NCI-H526 (cell line): ENCODE measurements around the gene RASIP1.
"Not testable (repeated sequence)": the region's sequence is repeated elsewhere in the genome, so short reads cannot be mapped to it uniquely, and the experiment has no call there.

Experiments used
- DNase-seq, 2 experiments: peaks; one replicate each; lab custom pipeline; 2025; lab: John Stamatoyannopoulos, UW

RASIP1 gene

GRCh38 chr19:48735031-48735615 lies 5.3 kb downstream of the RASIP1 start:
- peak; percentile 75 to 87 for DNase-seq

GRCh38 chr19:48734625-48735024 lies 5.8 kb downstream of the RASIP1 start:
- DNase-seq = no peak

DNA sequence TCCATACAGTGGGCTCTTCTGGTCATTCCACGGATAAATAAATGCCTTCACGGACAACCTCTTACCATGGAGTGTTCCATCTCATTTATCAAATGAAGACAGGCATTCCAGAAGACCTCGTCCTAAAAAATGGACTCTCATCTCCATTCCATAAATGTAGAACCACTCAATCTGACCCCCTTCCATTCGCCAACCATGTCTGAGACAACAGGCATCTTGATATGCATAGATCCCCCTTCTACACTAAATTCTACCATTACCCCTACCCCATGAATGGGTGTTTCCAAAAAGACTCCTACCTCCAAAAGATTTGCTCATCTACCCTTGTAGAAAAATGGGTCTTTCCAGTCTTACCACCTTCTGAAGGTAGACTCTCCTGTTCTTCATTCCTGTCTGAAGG lies 9.0 kb downstream of the RASIP1 start:
- no peak for DNase-seq

DNA sequence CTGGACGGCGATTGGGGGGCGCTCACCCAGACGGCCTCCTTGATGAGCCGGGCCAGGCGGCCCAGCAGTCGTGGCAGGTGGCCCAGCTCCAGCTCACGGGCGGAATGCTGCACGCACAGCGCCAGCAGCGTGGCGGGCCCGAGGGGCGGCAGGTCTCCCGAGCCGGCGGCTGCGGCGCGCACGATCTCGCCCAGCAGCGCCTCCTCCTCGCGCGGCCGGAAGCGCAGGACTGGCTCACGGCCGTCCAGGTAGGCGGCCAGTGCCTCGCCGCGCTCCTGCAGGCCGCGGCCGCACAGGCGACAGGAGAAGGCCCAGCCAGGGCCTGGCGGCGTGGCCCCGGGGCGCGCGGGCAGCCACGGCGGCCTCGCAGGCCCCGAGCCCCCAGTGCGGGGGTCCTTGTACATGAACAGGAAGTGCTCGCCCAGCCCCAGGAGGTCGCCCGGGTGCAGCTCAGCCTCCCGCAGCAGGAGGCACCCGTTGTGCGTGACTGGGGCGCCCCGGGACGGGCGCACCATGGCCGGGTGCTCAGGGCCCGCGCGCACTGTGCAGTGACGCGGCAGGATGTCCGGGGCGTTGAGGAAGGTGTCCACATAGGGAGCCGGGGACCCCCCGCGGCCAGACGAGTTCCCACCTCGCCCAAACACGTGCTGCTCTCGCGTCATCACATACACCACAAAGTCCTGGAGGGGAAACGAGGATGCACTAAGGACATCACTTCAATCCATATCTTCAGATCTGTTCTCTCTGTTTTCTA lies 11.3 kb downstream of the RASIP1 start:
- no peak for DNase-seq

- no peak for DNase-seq
Measured at GRCh38 chr19:48726556-48726955, 13.9 kb downstream of the RASIP1 start.

DNA sequence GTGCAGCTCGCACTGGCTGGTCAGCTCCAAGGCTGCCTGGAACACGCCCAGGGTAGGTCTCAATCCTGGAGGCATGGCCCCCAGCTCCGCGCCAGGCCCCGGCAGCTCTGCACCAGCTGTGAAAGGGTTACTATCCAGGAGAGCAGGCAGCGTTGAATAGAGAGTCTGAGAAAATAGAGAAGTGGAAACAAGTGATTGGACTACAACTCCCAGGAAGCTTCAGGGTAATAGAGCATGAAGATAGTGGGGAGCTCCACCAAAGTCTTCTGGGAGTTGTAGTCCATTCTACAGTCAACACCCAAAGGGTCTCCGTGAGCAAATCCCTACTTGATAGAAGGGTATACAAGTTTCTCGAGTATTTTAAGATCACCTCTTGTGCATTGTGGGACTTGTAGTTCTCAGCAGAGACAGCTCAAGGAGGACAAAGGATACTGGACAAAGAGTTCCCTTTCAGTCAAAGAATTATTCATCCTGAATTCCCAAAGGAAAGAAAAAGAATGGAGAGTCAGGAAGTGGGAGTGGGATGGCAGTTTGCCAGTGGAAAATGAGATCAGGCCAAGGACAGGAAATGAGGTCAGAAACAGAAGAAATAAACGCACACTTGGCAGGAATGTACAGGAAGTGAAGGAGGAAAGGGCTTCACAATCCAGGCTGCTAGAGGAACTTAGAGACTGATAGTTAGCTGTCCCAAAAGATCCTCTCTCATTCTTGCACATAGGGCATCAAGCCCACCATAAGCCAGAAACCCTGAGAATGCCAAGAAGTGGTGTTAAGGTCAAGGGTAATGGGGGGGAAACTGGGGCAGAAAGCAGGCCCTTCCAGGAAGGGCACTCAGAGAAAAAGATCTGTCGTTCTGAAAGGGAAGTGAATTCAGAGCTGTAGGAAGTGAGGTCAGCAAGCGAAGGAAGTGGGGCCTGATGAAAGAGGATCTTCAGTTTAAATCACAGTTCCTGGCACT lies 15.3 kb downstream of the RASIP1 start:
- DNase-seq = peak; percentile 33 to 54

DNA sequence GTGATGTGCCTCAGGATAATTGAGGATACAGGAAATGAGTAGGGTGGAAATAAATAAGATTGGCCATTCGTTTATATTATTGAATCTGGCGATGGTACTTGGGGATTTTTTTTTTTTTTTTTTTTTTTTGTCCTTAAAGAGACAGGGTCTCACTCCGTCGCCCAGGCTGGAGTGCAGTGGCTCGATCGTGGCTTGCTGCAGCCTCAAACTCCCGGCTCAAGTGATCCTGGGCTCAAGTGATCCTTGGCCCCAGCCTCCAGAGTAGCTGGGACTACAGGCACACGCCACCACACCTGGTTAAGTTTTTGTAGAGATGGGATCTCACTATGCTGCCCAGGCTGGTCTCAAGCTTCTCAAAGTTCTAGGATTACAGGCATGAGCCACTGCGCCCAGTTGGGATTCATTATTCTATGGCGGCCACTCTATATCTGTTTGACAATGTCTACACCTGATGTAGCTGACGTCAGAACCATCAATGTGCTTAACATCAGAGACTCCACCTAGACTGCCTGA lies 18.2 kb downstream of the RASIP1 start:
- no peak for DNase-seq

DNA sequence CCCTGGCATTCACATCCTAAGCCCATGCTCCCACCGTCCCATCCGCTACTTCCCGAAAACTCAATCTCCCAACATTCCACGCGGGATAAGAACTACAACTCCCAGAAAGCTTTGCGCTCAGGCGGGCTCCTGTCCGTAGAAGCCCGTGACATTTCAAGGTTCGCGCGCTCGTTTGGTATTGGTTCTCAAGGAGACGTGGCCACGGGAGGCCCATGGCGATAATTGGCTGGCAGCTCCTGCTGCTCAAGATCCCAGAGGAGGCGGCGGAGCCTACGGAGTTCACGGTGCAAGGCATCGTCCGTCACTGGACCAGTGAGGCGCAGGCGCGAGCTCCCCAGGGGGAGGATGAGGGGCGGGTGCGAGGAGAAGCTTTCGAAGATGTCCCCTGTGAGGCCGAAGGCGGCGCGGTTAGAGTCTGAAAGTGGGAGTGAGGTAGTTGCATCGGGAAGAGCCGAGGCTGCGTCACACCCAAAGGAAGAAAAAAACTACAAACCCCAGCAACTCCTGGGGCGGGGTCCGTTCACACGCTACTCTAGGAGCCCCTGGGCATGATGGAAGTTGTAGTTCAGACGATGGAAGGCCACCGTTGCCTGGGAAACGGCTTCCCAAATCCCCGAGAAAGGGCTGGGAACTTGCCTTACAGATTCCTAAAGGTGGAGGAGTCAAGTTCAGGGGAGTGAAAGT lies 19.7 kb downstream of the RASIP1 start:
- peak; percentile 97 to 99 for DNase-seq

- DNase-seq = no peak
Measured at GRCh38 chr19:48720251-48720612, 20.2 kb downstream of the RASIP1 start.

GRCh38 chr19:48719263-48720171 lies 20.9 kb downstream of the RASIP1 start, which contains the start of gene MAMSTR:
Gene MAMSTR (minus strand): TSS chr19:48719725. CDS start chr19:48719031, 694 bp downstream.
- no peak for DNase-seq

DNA sequence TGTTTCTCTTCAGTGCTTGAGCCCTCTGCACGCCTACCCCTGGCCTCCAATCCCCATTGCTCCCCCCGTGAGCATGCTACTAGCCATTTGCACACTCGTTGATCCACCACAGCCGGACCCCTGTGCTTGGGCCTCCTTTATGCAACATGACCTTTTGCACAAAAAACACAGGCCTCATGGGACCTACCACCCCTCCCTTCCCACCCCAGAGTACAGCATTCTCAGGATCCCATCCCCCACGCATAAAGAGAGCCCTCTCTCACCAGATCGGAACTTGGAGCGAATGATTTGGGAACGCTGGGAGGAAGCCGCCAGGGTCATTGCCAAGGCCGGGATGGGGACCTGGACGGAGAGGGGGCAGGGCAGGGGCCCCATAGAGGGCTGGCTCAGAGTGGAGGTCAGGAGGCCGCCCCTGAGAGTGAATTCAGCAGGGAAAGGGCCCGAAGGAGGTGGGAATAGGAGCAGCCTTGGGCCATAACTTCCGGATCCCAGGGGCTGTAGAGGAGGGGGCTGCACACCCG lies 21.6 kb downstream of the RASIP1 start:
- no peak for DNase-seq

DNA sequence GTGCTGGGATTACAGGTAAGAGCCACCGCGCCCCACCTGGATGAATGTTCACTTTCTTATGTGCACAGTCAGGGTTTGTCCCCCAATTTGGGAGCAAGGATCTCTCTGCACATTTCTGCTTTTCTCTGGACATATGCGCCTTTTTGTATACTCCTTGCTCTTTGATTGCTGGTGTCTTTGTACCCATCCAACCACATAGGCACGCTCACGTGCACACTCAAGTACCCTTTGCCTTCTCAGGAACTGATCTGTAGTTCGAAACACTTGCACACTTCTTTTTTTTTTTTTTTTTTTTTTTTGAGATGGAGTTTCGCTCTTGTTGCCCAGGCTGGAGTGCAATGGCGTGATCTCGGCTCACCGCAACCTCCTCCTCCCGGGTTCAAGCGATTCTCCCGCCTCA lies 22.3 kb downstream of the RASIP1 start:
- not testable (repeated sequence) for DNase-seq

DNA sequence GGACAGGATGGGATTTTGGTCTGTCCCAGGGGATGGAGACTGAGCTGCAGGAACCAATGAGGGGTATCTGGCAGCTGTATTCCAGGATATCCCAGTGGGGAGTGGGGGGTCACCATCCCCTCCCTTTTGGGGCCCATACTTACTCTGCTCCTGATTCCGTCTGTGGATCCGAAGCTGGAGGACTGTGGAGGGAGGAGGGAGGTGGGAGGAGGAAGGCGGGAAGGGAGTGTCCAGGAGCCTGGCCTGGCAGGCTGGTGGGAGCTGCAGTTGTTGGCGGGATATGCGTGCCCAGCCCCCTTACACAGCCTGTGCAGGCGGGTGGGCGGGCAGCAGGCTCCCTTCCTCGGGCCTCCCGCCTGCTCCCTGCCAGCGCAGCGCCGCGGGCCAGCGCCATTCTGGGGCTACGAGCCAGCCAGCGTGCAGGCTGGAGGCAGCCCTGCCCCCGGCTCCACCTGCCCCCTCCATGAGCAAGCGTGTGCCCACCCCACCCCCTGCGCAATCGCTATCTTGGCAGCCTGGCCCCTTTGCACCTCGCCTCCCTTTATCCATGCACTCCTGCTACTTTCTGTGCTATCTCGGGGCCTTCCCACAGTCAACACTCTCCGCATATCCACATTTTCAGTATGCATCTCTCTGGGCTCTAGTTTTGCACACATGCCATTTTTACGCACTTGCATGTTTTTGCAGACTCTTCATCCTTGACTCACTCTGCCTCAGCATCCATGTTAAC lies 23.7 kb downstream of the RASIP1 start:
- DNase-seq = peak; percentile 17 to 55

DNA sequence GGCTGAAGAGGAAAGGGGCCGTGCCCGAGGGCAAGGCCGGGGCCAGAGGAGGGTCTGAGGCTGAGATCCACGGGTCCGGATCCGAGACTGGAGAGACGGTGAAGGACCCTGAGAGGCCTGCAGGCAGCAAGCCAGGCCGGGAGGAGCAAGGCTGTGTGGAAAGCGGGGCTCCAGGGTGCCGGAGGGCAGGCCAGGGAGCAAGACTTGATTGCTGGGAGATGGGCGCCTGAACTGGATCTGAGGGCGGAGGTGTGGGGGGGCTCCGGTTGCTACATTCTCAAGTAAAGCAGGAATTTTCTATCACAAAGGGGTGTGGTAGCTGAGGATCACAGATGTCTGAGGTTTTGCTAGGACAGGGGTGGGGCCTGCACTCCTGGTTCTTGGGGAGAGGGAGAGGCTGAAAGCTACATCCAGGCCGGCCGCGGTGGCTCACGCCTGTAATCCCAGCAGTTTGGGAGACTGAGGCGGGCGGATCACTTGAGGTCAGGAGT lies 24.7 kb downstream of the RASIP1 start:
- peak in 1 of 2 experiments; percentile 47 for DNase-seq

DNA sequence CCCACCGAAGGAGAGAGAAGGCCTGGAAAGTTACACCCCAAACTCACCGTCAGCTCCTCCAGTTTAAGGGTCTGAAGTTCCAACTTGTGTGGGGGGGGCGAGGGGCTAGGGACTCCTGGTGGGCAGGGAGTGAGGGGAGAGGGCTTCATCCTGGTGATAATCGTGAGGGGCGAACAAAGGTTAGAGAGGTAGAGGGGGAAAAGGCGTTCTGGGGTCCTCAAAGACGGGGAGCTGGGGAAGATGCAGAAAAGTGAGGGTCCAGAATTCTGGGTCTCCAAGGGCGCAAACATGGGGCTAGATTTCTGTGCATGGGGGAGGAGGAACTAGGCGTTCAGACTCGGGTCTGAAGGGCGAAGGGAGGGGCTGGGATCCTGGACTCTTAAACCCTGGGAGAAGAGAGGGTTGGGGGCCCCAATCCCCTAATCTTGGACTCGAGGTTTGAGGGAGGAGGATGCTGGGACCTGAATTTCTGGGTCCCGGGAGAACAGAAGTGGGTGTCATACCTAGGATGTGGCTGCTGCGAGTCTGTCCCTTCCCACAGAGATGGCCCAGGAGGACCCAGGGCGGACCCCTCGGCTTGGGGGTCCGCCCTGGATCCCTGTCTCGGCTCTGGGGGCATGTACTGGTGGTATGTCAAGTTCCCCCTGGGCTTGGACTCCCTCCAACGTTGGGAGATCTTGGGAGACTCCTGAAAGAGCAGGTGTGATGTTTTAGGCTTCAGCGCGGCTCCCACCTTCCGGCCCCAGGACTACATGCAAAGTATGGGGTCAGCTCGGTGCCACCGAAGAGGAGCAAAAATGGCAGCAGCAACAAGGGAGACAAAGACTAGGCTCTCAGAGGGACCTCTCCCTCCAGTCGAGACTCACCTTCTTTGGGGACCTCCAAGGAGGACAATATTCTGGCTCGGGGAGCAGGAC lies 25.4 kb downstream of the RASIP1 start:
- DNase-seq = peak; percentile 44 to 78

DNA sequence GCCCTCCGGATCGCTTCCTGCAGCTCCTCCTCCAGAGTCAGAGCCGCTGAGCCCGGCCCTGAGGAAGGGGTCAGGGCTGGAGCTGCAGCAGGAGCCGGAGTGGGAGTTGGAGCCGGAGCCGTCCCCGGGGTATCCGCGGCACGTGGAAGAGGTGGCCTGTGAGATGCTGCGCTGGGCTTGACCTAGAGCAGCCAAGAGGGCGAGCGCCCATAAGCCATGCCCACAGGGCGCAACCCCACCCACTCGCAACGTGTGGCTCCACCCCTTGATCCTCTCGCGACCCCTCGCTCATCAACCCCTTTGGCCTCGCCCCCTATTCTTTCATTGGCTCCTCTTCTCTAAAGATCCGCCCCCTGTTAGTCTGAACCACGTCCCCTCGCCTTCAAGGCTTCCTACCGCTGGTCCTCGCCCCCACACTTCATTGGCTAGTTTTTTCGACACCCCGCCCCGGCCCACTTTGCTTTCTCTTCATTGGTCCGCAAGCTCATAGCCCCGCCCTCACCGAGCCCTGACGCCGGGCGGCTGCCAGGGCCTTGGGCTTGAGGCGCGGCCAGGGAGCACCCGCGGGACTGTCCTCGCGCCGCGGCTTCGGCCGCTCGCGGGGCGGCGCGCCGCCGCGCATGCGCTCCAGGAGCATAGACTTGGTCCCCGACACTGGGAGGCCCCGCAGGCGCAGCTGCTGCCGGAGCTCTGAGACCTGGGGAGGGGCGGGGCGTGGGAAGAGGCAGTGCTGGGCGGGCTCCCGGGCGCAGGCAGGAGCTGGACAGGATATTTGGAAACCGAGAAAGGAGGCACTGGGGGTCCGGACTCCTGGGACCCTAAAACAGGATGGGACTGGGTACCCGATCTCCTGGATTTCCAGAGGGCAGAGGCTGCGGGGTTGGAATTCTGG lies 26.3 kb downstream of the RASIP1 start:
- DNase-seq = peak; percentile 99 to 100
